PC-9 (cell line): ENCODE results near the gene ST8SIA4. TPM values are rescaled to one million over a fixed set of nuclear protein-coding genes. Genes with fewer than 3 reads are reported as not detected.

Experiments
- BruUV-seq: library from RNA; stranded (reverse); fragments of 400-500 nt; replicated peaks from 2 replicates; lab custom pipeline; 2021; lab: Mats Ljungman, UMichigan
- CTCF ChIA-PET: fragments of 300-600 bp; sonication (Branson Sonifier 250); formaldehyde crosslinking; loops from one replicate; lab custom pipeline; 2022; ENCODE audit warnings: antibody characterized with exemption; lab: Charles Lee
- POLR2A ChIA-PET: fragments of 300-600 bp; sonication (Branson Sonifier 250); formaldehyde crosslinking; loops from one replicate; lab custom pipeline; 2022; ENCODE audit warnings: antibody characterized with exemption; ENCODE audit not compliant: unreplicated experiment; lab: Charles Lee
- DNase-seq, 2 experiments: peaks; one replicate each; pipeline versions ENCODE4 v3.0.0 to v3.0.0-alpha.2; 2015 to 2022; ENCODE audit warnings: mixed read lengths in 1 of 2
- H2AFZ ChIP-seq: fragments of 200-600 bp; sonication (generic); 2 replicates; pipeline ENCODE4 v1.8.1; 2017; ENCODE audit warnings: antibody characterized with exemption
- H3F3A ChIP-seq: fragments of 200-600 bp; sonication (generic); 2 replicates; pipeline ENCODE4 v1.8.1; 2017; ENCODE audit warnings: antibody characterized with exemption, mild to moderate bottlenecking, low read depth; ENCODE audit not compliant: insufficient read depth
- H3K27ac ChIP-seq: fragments of 200-600 bp; sonication (generic); 2 replicates; pipeline ENCODE4 v1.6.1; 2016; ENCODE audit warnings: mixed run types
- H3K27me3 ChIP-seq: fragments of 200-600 bp; sonication (generic); 2 replicates; pipeline ENCODE4 v1.6.1; 2016; ENCODE audit warnings: low read depth, mixed run types; ENCODE audit not compliant: insufficient read depth
- H3K36me3 ChIP-seq: fragments of 200-600 bp; sonication (generic); 2 replicates; pipeline ENCODE4 v1.6.1; 2016; ENCODE audit warnings: low read depth, mixed run types
- H3K4me1 ChIP-seq: fragments of 200-600 bp; sonication (generic); replicated peaks from 2 replicates; pipeline ENCODE4 v1.6.1; 2016; ENCODE audit warnings: mixed run types; ENCODE audit not compliant: insufficient read depth
- H3K4me2 ChIP-seq: fragments of 200-600 bp; sonication (generic); 2 replicates; pipeline ENCODE4 v1.6.1; 2017; ENCODE audit warnings: mixed run types
- H3K4me3 ChIP-seq: fragments of 200-600 bp; sonication (generic); 2 replicates; pipeline ENCODE4 v1.6.1; 2016; ENCODE audit warnings: mixed run types
- H3K79me2 ChIP-seq: fragments of 200-600 bp; sonication (generic); 2 replicates; pipeline ENCODE4 v1.6.1; 2017; ENCODE audit warnings: low read depth, mixed run types
- H3K9me2 ChIP-seq: fragments of 200-600 bp; sonication (generic); 2 replicates; pipeline ENCODE4 v1.8.1; 2017; ENCODE audit warnings: mild to moderate bottlenecking; ENCODE audit not compliant: insufficient read depth
- H3K9me3 ChIP-seq: fragments of 200-600 bp; sonication (generic); 2 replicates; pipeline ENCODE4 v1.8.1; 2016; ENCODE audit warnings: low read depth; ENCODE audit not compliant: insufficient read depth
- H4K20me1 ChIP-seq: fragments of 200-600 bp; sonication (generic); 2 replicates; pipeline ENCODE4 v1.8.1; 2017; ENCODE audit not compliant: insufficient read depth
- CTCF ChIP-seq: fragments of 200-600 bp; sonication (generic); conservative IDR thresholded peaks from 2 replicates; pipeline ENCODE4 v1.6.1; 2017; ENCODE audit warnings: mixed run types, antibody characterized with exemption, mild to moderate bottlenecking, moderate library complexity
- EZH2 ChIP-seq: fragments of 200-600 bp; sonication (generic); IDR thresholded peaks from 2 replicates; pipeline ENCODE4 v1.8.0; 2017; ENCODE audit warnings: antibody characterized with exemption, low read depth
- intact Hi-C: fragments of 100-400 bp; cut with micrococcal nuclease; formaldehyde crosslinking; loops from one replicate; pipeline ENCODE4 v1.10.0; 2022; ENCODE audit not compliant: unreplicated experiment
- total RNA-seq: library from RNA; stranded (reverse); gene quantifications from 2 replicates; pipeline ENCODE4 v1.2.3, GENCODE V29; 2021

Gene ST8SIA4
- total RNA-seq, 1 experiment from 2014 or later, result 2.4 TPM

- peaks cover 9% of the 10 kb centered on the region; the same call in 1 of the 2 replicates for H3K4me1 ChIP-seq
- H3K79me2 ChIP-seq, result no peaks in the 10 kb centered on the region
- no peak for DNase-seq
- no peak for TF ChIP-seq CTCF
- no peak for TF ChIP-seq EZH2
- H3K9me3 ChIP-seq, result no peaks in the 10 kb centered on the region
- no peak overlapping the region for H2AFZ ChIP-seq
- ChIA-PET CTCF (no interaction called here), POLR2A (no interaction called here)
- no peak overlapping the region for H3K4me3 ChIP-seq
- intact Hi-C loops, result no loop called here
- no peak overlapping the region for H3K27ac ChIP-seq
- no peaks in the 10 kb centered on the region for H3F3A ChIP-seq
- H3K27me3 ChIP-seq, result no peaks in the 10 kb centered on the region
- BruUV-seq, result no TSS peak
- H3K36me3 ChIP-seq, result no peaks in the 10 kb centered on the region
- H4K20me1 ChIP-seq, result no peaks in the 10 kb centered on the region
- no peaks in the 10 kb centered on the region for H3K9me2 ChIP-seq
- no peak overlapping the region for H3K4me2 ChIP-seq
Measured at GRCh38 chr5:100896054-100896453, 7.0 kb downstream of the ST8SIA4 start.

GRCh38 chr5:100890461-100891008 lies 12.5 kb downstream of the ST8SIA4 start:
- H4K20me1 ChIP-seq, result no peaks in the 10 kb centered on the region
- H3K36me3 ChIP-seq, result no peaks in the 10 kb centered on the region
- H3K4me1 ChIP-seq, result 0 out of 2 replicates have a peak, but pooled peaks cover 13% of the 10 kb centered on the region
- H3K79me2 ChIP-seq, result no peaks in the 10 kb centered on the region
- H2AFZ ChIP-seq, result peak overlapping the region; percentile 72
- H3F3A ChIP-seq, result no peaks in the 10 kb centered on the region
- H3K9me2 ChIP-seq, result 0 out of 2 replicates have a peak, but pooled peaks cover 3% of the 10 kb centered on the region
- no peaks in the 10 kb centered on the region for H3K27me3 ChIP-seq
- TF ChIP-seq CTCF (no peak), EZH2 (no peak)
- H3K9me3 ChIP-seq, result no peaks in the 10 kb centered on the region
- H3K27ac ChIP-seq, result peak overlapping the region; percentile 55
- peak overlapping the region; percentile 26; the same call in 1 of the 2 replicates for H3K4me3 ChIP-seq
- POLR2A ChIA-PET, result no interaction called here
- CTCF ChIA-PET, result no interaction called here
- DNase-seq, result peak in 1 of 2 experiments; percentile 61
- intact Hi-C loops, result no loop called here
- BruUV-seq, result no TSS peak
- H3K4me2 ChIP-seq, result peak overlapping the region; percentile 62

- TF ChIP-seq CTCF (no peak), EZH2 (no peak)
- H2AFZ ChIP-seq, result peak overlapping the region; percentile 72
- CTCF ChIA-PET, result no interaction called here
Measured at GRCh38 chr5:100889896-100890295, 13.2 kb downstream of the ST8SIA4 start.

More at GRCh38 chr5:100889896-100890295, 13.2 kb downstream of the ST8SIA4 start:
- DNase-seq, result no peak
- no TSS peak for BruUV-seq
- 0 out of 2 replicates have a peak, but pooled peaks cover 13% of the 10 kb centered on the region for H3K4me1 ChIP-seq
- H3K4me3 ChIP-seq, result peak overlapping the region; percentile 26; the same call in 1 of the 2 replicates
- H4K20me1 ChIP-seq, result no peaks in the 10 kb centered on the region
- no peaks in the 10 kb centered on the region for H3K79me2 ChIP-seq
- no peaks in the 10 kb centered on the region for H3K9me3 ChIP-seq
- no peaks in the 10 kb centered on the region for H3K27me3 ChIP-seq
- intact Hi-C loops, result no loop called here
- 0 out of 2 replicates have a peak, but pooled peaks cover 3% of the 10 kb centered on the region for H3K9me2 ChIP-seq
- POLR2A ChIA-PET, result interaction anchor here (0.6 kb wide), 1 partner anchor 421 kb away, joined by 6 read pairs; no protein-coding TSS in a partner anchor
- H3K36me3 ChIP-seq, result no peaks in the 10 kb centered on the region
- H3F3A ChIP-seq, result no peaks in the 10 kb centered on the region
- H3K4me2 ChIP-seq, result peak overlapping the region; percentile 62
- H3K27ac ChIP-seq, result peak overlapping the region; percentile 55
